ENCODE measurements around the gene SETD1B.
A peak's percentile ranks its signal among the peaks of the same experiment; 100 is the strongest.

Gene SETD1B

GRCh38 chr12:121766290-121767039 lies 37.3 kb upstream of the SETD1B start:
- H3K4me3 ChIP-seq (ENCODE audit: control insufficient read depth, low read depth, low read length) = no peak overlapping the region
- peak; percentile 68 for DNase-seq (ENCODE audit: low read depth)
- no peak for TF ChIP-seq CTCF (conservative IDR thresholded peaks at IDR 0.05; ENCODE audit: control insufficient read depth, insufficient read depth, low read depth, low read length)

DNA sequence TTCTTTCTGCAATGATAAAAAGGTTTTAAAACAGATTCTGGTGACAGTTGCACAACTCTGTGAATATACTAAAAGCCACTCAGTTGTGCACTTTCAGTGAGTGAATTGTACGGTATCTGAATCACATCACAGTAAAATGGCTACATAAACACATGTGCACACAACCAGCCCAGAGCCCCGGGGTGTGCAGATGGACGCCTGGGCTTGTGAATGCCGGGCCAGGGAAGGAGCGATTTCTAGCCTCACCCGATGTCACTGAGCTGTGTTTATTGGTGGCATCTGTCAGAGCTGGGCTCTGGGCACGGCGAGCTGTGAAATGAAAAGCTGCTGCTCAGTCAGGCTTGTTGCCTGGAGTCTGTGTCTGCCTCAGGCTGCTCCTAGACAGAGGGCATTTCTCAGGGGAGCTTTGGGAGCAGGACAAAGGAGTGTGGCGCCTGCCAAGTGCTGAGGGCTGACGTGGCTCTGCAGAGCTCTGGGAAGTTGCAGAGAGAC lies 36.2 kb upstream of the SETD1B start:
- DNase-seq (ENCODE audit: low read depth) = peak; percentile 85
- TF ChIP-seq CTCF (conservative IDR thresholded peaks at IDR 0.05; ENCODE audit: control insufficient read depth, insufficient read depth, low read depth, low read length) = no peak
- H3K4me3 ChIP-seq (ENCODE audit: control insufficient read depth, low read depth, low read length) = no peak overlapping the region

DNA sequence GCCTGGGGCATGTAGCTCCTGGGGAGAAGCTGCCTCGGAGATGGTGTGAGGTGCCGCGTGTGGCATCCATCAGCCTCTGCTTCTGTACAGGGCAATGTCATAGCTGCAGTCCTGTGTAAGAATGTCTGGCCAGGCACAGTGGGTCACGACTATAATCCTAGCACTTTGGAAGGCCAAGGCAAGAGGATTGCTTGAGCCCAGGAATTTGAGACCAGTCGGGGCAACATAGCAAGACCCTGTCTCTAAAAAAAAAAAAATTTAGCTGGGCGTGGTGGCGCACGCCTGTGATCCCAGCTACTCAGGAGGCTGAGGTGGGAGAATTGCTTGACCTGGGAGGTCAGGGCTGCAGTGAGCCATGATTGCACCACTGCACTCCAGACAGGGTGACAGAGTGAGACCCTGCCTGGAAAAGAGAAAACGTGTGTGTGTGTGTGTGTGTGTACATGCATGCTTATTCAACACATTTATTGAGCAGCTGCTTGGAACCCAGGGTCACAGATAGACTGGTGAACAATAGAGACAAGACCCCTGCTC lies 34.4 kb upstream of the SETD1B start:
- no peak for TF ChIP-seq CTCF (conservative IDR thresholded peaks at IDR 0.05; ENCODE audit: control insufficient read depth, insufficient read depth, low read depth, low read length)

DNA sequence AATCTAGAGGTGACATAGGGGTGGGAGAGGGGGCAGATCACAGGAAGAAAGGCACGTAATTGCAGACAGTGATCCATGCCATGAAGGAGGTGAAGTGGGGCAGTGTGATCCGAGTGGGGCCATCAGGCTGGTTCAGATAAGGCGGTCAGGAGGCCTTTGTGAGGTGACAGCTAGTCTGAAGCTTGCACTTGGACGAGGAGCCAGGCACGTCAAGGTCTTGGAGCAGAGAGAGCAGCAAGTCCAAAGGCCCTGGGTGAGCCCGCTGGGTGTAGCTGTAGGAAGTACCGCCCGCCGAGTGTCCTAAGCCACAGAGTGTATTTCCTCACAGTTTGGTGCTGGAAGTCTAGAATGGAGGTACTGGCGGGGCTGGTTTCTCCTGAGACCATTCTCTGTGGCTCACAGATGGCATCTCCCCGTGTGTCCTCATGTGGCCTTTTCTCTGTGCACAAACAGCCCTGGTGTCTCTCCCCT lies 33.9 kb upstream of the SETD1B start:
- DNase-seq (ENCODE audit: low read depth) = no peak
- no peak for TF ChIP-seq CTCF (conservative IDR thresholded peaks at IDR 0.05; ENCODE audit: control insufficient read depth, insufficient read depth, low read depth, low read length)
- no peak overlapping the region for H3K4me3 ChIP-seq (ENCODE audit: control insufficient read depth, low read depth, low read length)

More for the DNA sequence above, 34.4 kb upstream of the SETD1B start:
- no peak for DNase-seq (ENCODE audit: low read depth)
- no peak overlapping the region for H3K4me3 ChIP-seq (ENCODE audit: control insufficient read depth, low read depth, low read length)

- no peak for DNase-seq (ENCODE audit: low read depth)
- no peak for TF ChIP-seq CTCF (conservative IDR thresholded peaks at IDR 0.05; ENCODE audit: control insufficient read depth, insufficient read depth, low read depth, low read length)
- no peak overlapping the region for H3K4me3 ChIP-seq (ENCODE audit: control insufficient read depth, low read depth, low read length)
Measured at GRCh38 chr12:121770388-121770787, 33.4 kb upstream of the SETD1B start.

DNA sequence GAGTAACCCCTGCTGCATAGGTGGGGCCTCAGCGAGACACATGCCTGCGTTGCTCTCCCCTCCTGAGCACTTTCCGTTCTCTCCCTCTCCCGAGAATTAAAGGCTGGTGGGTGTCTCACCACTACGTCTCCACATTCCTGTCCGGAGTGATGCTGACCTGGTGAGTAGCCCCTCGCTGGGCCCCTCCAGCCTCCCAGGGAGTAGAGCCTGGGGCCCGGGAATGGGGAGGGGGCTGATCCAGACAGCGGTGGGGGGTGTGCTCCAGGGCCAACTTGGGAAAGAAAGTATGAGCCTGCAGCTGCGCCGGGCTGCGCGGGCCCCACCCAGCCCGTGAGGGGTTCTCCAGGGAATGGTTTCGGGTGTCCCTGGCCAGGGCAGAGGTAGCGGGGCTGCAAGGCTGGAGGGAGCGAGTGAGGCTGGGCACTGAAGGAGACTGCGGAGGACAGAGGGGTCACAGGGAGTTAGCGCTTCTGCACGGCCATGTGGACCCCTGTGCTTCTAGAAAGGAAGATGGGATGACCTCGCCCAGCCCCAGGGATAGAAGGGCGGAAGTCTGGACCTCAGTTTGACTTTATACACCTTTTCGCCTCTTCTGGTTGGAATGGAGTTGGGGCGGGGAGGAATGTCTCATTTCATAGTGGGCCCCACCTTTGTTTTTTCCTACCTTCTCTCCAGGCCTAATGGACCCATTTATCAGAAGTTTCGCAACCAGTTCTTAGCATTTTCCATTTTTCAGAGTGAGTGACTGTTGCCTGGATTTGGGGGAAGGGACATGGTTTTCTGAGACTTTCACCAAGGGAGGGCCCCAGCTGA lies 32.8 kb upstream of the SETD1B start:
- no peak overlapping the region for H3K4me3 ChIP-seq (ENCODE audit: control insufficient read depth, low read depth, low read length)
- DNase-seq (ENCODE audit: low read depth) = no peak
- no peak for TF ChIP-seq CTCF (conservative IDR thresholded peaks at IDR 0.05; ENCODE audit: control insufficient read depth, insufficient read depth, low read depth, low read length)

Measured in fibroblast of mammary gland (primary cell).